Sigmoid colon (tissue), 7 donors: Measurements from ENCODE around the gene ADAD2. TPM values are rescaled to one million over a fixed set of nuclear protein-coding genes. Genes with fewer than 3 reads are reported as not detected.
A peak's percentile ranks its signal among the peaks of the same experiment; 100 is the strongest.

Experiments used
- DNase-seq: peaks from one replicate; pipeline ENCODE4 v3.0.0-alpha.2; 2019
- H3K27ac ChIP-seq, 4 donors: fragments of 200-600 bp; sonication (generic); one replicate each; pipeline ENCODE4 v1.5.1; 2016 to 2019; ENCODE audit warnings: mild to moderate bottlenecking in 1 of 4
- H3K27me3 ChIP-seq, 3 donors: fragments of 200-600 bp; sonication (generic); one replicate each; pipeline ENCODE4 v1.5.1; 2019; ENCODE audit warnings: mild to moderate bottlenecking in 1 of 3
- H3K36me3 ChIP-seq, 4 donors: fragments of 200-600 bp; sonication (generic); one replicate each; pipeline ENCODE4 v1.5.1; 2016 to 2019
- H3K4me1 ChIP-seq, 4 donors: fragments of 200-600 bp; sonication (generic); one replicate each; pipeline ENCODE4 v1.5.1; 2017 to 2019
- H3K4me3 ChIP-seq, 4 donors: fragments of 200-600 bp; sonication (generic); one replicate each; pipeline ENCODE4 v1.5.1; 2017 to 2019; ENCODE audit warnings: mild to moderate bottlenecking in 2 of 4, moderate library complexity in 1 of 4
- H3K9me3 ChIP-seq, 4 donors: fragments of 200-600 bp in 3 of 4; sonication (generic) in 3 of 4; one replicate each; pipeline versions ENCODE4 v1.5.1 to v1.6.1; 2013 to 2019
- CTCF ChIP-seq, 4 experiments: fragments of 450-650 bp in 3 of 4; fragments of 200-600 bp in 1 of 4; IDR thresholded peaks; one replicate each; pipeline ENCODE4 v1.5.1; 2016 to 2019; ENCODE audit warnings: antibody characterized with exemption in 4 of 4, mild to moderate bottlenecking in 3 of 4, moderate library complexity in 2 of 4
- EP300 ChIP-seq, 4 donors: sonication (generic); formaldehyde crosslinking; IDR thresholded peaks; one replicate each; pipeline ENCODE4 v1.6.1; 2017; ENCODE audit warnings: antibody characterized with exemption in 4 of 4
- POLR2A ChIP-seq, 2 donors: fragments of 450-650 bp; IDR thresholded peaks; one replicate each; pipeline ENCODE4 v1.6.1; 2016; ENCODE audit warnings: antibody characterized with exemption in 2 of 2, mild to moderate bottlenecking in 2 of 2, moderate library complexity in 2 of 2
- POLR2AphosphoS5 ChIP-seq, 4 donors: sonication (generic); formaldehyde crosslinking; IDR thresholded peaks; one replicate each; pipeline ENCODE4 v1.6.1; 2017; ENCODE audit warnings: antibody characterized with exemption in 4 of 4
- WGBS, 2 donors: extraction: QIAGEN DNeasy Blood & Tissue Kit; methylation state at CpG; one replicate each; pipeline ENCODE4 v1.1.7; 2013; 5-methylcytosine and 5-hydroxymethylcytosine counted together
- intact Hi-C: fragments of 100-400 bp; cut with DNase I; formaldehyde crosslinking; loops from one replicate; pipeline ENCODE4 v1.15.1; 2023
- polyA plus RNA-seq, 3 donors: library from polyadenylated mRNA; stranded (reverse); fragments of 200-250 nt; gene quantifications; one replicate each; pipeline ENCODE4 v1.2.3, GENCODE V29; 2013
- total RNA-seq, 4 donors: library from RNA; depleted of rRNA; stranded (reverse); fragments of >200 nt; gene quantifications; one replicate each; pipeline ENCODE4 v1.1.0, GENCODE V29; 2016
- donor health status: healthy with polysubstance abuse.
- donor health status: Bipolar disorder and iron deficiency.
- donor health status: healthy.

ADAD2 gene
- total and polyA plus RNA-seq, 7 donors: 0.29 to 0.83 (median 0.36) TPM; not detected in 4

GRCh38 chr16:84176192-84177053 lies 14.5 kb upstream of the ADAD2 start:
- Histone ChIP-seq H3K4me1 (peaks cover 0 to 36% (median 29%) of the 10 kb centered on the region in 4 donors), H3K4me3 (no peak overlapping the region), H3K27me3 (no peaks in the 10 kb centered on the region), H3K9me3 (no peaks in the 10 kb centered on the region), H3K27ac (peak overlapping the region; percentile 66 to 78 (median 72)), H3K36me3 (peaks cover 5 to 31% (median 17%) of the 10 kb centered on the region in 4 donors)
- TF ChIP-seq POLR2AphosphoS5 (IDR thresholded peaks at IDR 0.05) (no peak), CTCF (IDR thresholded peaks at IDR 0.05) (no peak), EP300 (IDR thresholded peaks at IDR 0.05) (no peak), POLR2A (IDR thresholded peaks at IDR 0.05) (no peak)
- WGBS, 2 donors: 41 to 72% methylated on average over 18 of the region's 18 CpGs
- DNase-seq: no peak
- intact Hi-C loops: no loop called here

- WGBS, 2 donors: 58 to 70% methylated on average over 9 of the region's 9 CpGs
- Histone ChIP-seq H3K4me1 (peaks cover 0 to 36% (median 29%) of the 10 kb centered on the region in 4 donors), H3K36me3 (peaks cover 5 to 44% (median 29%) of the 10 kb centered on the region in 4 donors), H3K4me3 (no peak overlapping the region), H3K27me3 (no peaks in the 10 kb centered on the region), H3K27ac (peak overlapping the region; percentile 66 to 78 (median 72)), H3K9me3 (no peaks in the 10 kb centered on the region)
- TF ChIP-seq EP300 (IDR thresholded peaks at IDR 0.05) (no peak), POLR2A (IDR thresholded peaks at IDR 0.05) (no peak), CTCF (IDR thresholded peaks at IDR 0.05) (no peak), POLR2AphosphoS5 (IDR thresholded peaks at IDR 0.05) (no peak)
- DNase-seq: no peak
- intact Hi-C loops: no loop called here
These were observed 13.2 kb upstream of the ADAD2 start for GRCh38 chr16:84177741-84178073.

GRCh38 chr16:84178146-84178765 lies 12.7 kb upstream of the ADAD2 start:
- intact Hi-C loops: no loop called here
- DNase-seq: no peak
- TF ChIP-seq POLR2AphosphoS5 (IDR thresholded peaks at IDR 0.05): no peak
- TF ChIP-seq EP300 (IDR thresholded peaks at IDR 0.05): no peak
- no peak for TF ChIP-seq POLR2A (IDR thresholded peaks at IDR 0.05)
- no peak for TF ChIP-seq CTCF (IDR thresholded peaks at IDR 0.05)
- Histone ChIP-seq H3K9me3 (no peaks in the 10 kb centered on the region), H3K27me3 (no peaks in the 10 kb centered on the region), H3K4me3 (no peak overlapping the region), H3K4me1 (peaks cover 0 to 36% (median 29%) of the 10 kb centered on the region in 4 donors), H3K36me3 (peaks cover 5 to 50% (median 35%) of the 10 kb centered on the region in 4 donors), H3K27ac (peak overlapping the region; percentile 66 to 78 (median 72))
- WGBS, 2 donors: 91 to 92% methylated on average over 15 of the region's 15 CpGs

GRCh38 chr16:84178892-84179611 lies 11.9 kb upstream of the ADAD2 start:
- Histone ChIP-seq H3K27me3 (no peaks in the 10 kb centered on the region), H3K4me1 (peaks cover 0 to 36% (median 29%) of the 10 kb centered on the region in 4 donors), H3K9me3 (no peaks in the 10 kb centered on the region), H3K27ac (peak overlapping the region in 2 of 4 donors; percentile 76 to 78), H3K36me3 (peaks cover 5 to 58% (median 42%) of the 10 kb centered on the region in 4 donors), H3K4me3 (no peak overlapping the region)
- intact Hi-C loops: no loop called here
- DNase-seq: no peak
- TF ChIP-seq EP300 (IDR thresholded peaks at IDR 0.05) (no peak), POLR2A (IDR thresholded peaks at IDR 0.05) (no peak), POLR2AphosphoS5 (IDR thresholded peaks at IDR 0.05) (no peak), CTCF (IDR thresholded peaks at IDR 0.05) (no peak)
- WGBS, 2 donors: 93 to 95% methylated on average over 28 of the region's 28 CpGs
